Activated naive CD8-positive, alpha-beta T cell treated with anti-CD3 and anti-CD28 coated beads for 36 hours (primary cell): ENCODE results near the gene CCBE1. TPM values are rescaled to one million over a fixed set of nuclear protein-coding genes. Genes with fewer than 3 reads are reported as not detected.

Experiments used
- DNase-seq: peaks from one replicate; pipeline ENCODE4 v3.0.0; 2021
- H3K27ac Mint-ChIP-seq: one replicate; pipeline ENCODE4 v1.8.0; 2022; ENCODE audit warnings: mild to moderate bottlenecking, moderate library complexity, mixed read lengths
- H3K27me3 Mint-ChIP-seq: one replicate; pipeline ENCODE4 v1.8.0; 2022; ENCODE audit warnings: mild to moderate bottlenecking, mixed read lengths
- H3K36me3 Mint-ChIP-seq: one replicate; pipeline ENCODE4 v1.8.0; 2021; ENCODE audit warnings: mild to moderate bottlenecking, mixed read lengths
- H3K4me1 Mint-ChIP-seq: one replicate; pipeline ENCODE4 v1.8.0; 2021; ENCODE audit warnings: mixed read lengths
- H3K4me3 Mint-ChIP-seq: one replicate; pipeline ENCODE4 v1.8.0; 2022; ENCODE audit warnings: mild to moderate bottlenecking, moderate library complexity, mixed read lengths
- H3K9me3 Mint-ChIP-seq: one replicate; pipeline ENCODE4 v1.8.0; 2022; ENCODE audit warnings: mixed read lengths
- total RNA-seq, 2 experiments: library from RNA; stranded (reverse); gene quantifications; one replicate each; pipeline ENCODE4 v1.2.3, GENCODE V29; 2021

The CCBE1 gene
- total RNA-seq, 2 experiments from 2014 or later, result not detected

DNA sequence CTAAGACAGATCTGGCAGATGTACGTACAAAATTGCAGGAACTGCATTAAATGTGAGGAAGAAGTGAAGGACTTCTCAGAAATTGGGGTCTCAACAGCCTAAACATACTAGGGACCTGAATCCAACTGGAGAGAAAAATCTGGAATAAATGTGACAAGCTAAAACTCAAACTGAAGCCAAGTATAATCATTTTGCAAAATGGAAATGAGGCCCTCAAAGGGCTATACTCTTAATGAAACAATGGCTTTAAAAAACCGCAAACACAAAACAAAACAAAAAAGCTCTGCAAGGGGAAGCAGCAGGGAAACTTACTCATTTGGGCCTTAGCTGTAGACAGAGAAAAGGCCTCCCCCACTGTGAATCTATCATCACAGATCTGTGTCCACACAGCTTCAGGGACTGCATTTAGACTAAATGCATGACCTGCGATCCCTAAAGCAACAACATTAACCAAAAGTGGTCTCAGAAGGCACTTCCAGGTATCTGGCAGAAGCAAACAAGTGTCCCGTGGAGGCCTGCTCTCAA is 63.2 kb downstream of the CCBE1 start:
- peaks cover 9% of the 10 kb centered on the region for H3K27me3 Mint-ChIP-seq
- H3K36me3 Mint-ChIP-seq, result no peaks in the 10 kb centered on the region
- H3K27ac Mint-ChIP-seq, result no peak overlapping the region
- no peaks in the 10 kb centered on the region for H3K4me1 Mint-ChIP-seq
- no peak for DNase-seq
- no peaks in the 10 kb centered on the region for H3K9me3 Mint-ChIP-seq
- no peak overlapping the region for H3K4me3 Mint-ChIP-seq

GRCh38 chr18:59633317-59633716 is 63.9 kb downstream of the CCBE1 start:
- Mint-ChIP-seq H3K4me3 (no peak overlapping the region), H3K27me3 (peaks cover 5% of the 10 kb centered on the region), H3K4me1 (no peaks in the 10 kb centered on the region), H3K36me3 (no peaks in the 10 kb centered on the region), H3K27ac (no peak overlapping the region), H3K9me3 (no peaks in the 10 kb centered on the region)
- no peak for DNase-seq

- peaks cover 5% of the 10 kb centered on the region for H3K27me3 Mint-ChIP-seq
- no peaks in the 10 kb centered on the region for H3K36me3 Mint-ChIP-seq
- H3K4me3 Mint-ChIP-seq, result no peak overlapping the region
- no peak overlapping the region for H3K27ac Mint-ChIP-seq
- no peak for DNase-seq
- H3K4me1 Mint-ChIP-seq, result no peaks in the 10 kb centered on the region
- no peaks in the 10 kb centered on the region for H3K9me3 Mint-ChIP-seq
Observed at GRCh38 chr18:59631583-59632181, 65.5 kb downstream of the CCBE1 start.

DNA sequence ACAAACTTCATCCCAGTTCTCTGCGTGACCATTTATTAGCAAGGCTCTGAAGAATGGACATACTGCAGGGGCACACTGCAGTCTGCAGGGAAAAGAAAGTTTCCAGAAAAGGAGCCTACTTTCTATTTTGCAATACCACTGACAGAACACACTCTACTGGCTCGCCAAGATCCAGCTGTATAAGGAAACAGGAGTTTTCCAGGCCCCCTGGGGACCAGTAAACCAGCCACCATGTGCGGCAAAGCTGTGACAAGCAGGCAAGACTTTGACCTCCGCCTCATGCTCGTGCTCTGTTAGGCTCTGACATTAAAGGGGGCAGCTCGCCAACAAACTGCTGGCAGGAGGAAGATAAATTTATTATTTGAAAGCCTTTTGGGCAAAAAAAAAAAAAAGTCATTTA is 67.3 kb downstream of the CCBE1 start:
- Mint-ChIP-seq H3K27ac (no peak overlapping the region), H3K27me3 (peaks cover 5% of the 10 kb centered on the region), H3K9me3 (no peaks in the 10 kb centered on the region), H3K4me1 (no peaks in the 10 kb centered on the region), H3K36me3 (no peaks in the 10 kb centered on the region), H3K4me3 (no peak overlapping the region)
- no peak for DNase-seq

DNA sequence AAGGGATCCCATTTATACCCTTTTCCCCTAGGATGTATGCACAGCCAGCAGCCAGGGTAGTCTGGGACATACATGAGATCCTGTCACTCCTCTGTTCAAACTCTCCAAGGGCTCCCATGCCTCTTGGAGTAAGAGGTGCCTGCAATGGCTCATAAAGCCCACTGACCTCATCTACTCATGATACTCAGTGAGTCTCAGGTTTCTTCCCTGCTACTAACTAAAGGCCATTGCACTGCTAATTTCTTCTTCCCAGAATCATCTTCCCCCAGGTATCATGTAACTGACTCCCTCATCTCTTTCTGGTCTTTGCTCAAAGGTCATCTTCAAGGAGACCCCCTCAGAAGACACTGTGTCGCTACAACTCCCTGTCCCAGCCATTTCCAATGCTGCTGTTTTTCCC is 68.2 kb downstream of the CCBE1 start:
- H3K27ac Mint-ChIP-seq, result no peak overlapping the region
- DNase-seq, result no peak
- H3K4me3 Mint-ChIP-seq, result no peak overlapping the region
- no peaks in the 10 kb centered on the region for H3K4me1 Mint-ChIP-seq
- no peaks in the 10 kb centered on the region for H3K9me3 Mint-ChIP-seq
- no peaks in the 10 kb centered on the region for H3K36me3 Mint-ChIP-seq
- H3K27me3 Mint-ChIP-seq, result peaks cover 5% of the 10 kb centered on the region

GRCh38 chr18:59627414-59627813 is 69.8 kb downstream of the CCBE1 start:
- H3K27me3 Mint-ChIP-seq, result peaks cover 5% of the 10 kb centered on the region
- H3K27ac Mint-ChIP-seq, result no peak overlapping the region
- no peak for DNase-seq
- H3K4me3 Mint-ChIP-seq, result no peak overlapping the region
- no peaks in the 10 kb centered on the region for H3K9me3 Mint-ChIP-seq
- H3K4me1 Mint-ChIP-seq, result no peaks in the 10 kb centered on the region
- H3K36me3 Mint-ChIP-seq, result no peaks in the 10 kb centered on the region

DNA sequence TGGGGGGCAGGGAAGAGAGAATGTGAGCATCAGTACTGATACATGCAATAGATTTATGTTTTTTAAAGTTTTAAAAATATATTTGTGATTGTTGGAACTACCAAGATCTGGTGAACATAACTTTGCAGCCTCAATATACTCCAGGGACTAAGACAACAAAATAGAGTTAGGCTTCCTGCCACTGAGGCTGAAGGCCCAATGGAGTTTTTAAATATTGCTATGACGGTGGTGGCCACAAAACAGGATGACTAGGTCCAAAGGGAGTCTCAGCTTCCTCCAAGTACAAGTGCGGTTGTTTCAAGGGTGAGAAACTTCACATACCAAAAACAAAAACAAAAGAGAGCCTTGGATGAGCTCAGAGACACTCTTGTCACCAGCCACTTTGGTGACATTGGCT is 72.9 kb downstream of the CCBE1 start:
- no peaks in the 10 kb centered on the region for H3K4me1 Mint-ChIP-seq
- no peaks in the 10 kb centered on the region for H3K9me3 Mint-ChIP-seq
- H3K4me3 Mint-ChIP-seq, result no peak overlapping the region
- DNase-seq, result no peak
- H3K27ac Mint-ChIP-seq, result no peak overlapping the region
- peaks cover 4% of the 10 kb centered on the region for H3K27me3 Mint-ChIP-seq
- no peaks in the 10 kb centered on the region for H3K36me3 Mint-ChIP-seq

- DNase-seq, result no peak
- Mint-ChIP-seq H3K4me3 (no peak overlapping the region), H3K4me1 (no peaks in the 10 kb centered on the region), H3K27ac (no peak overlapping the region), H3K27me3 (peaks cover 4% of the 10 kb centered on the region), H3K9me3 (no peaks in the 10 kb centered on the region), H3K36me3 (no peaks in the 10 kb centered on the region)
Observed at GRCh38 chr18:59623456-59624368, 73.5 kb downstream of the CCBE1 start.

DNA sequence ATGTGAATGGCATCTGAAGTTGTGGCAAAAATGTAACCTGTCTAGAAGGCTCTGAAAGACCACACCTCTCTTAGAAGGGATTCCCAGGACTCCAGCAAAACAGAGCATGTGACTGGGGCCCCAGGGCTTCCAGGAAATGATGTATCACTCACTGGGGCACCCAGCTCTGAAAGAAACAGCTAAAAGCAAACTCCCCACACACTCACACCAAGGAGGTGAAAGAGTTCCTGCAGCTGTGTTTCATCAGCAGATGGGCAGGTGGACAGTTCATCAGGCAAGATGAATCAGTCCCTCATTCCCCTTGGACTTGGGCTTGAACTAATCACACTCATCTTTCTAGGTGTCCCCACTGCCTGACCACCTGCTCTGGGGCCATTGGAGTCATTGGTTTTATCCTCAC is 76.2 kb downstream of the CCBE1 start:
- H3K36me3 Mint-ChIP-seq, result no peaks in the 10 kb centered on the region
- H3K9me3 Mint-ChIP-seq, result no peaks in the 10 kb centered on the region
- DNase-seq, result no peak
- H3K4me3 Mint-ChIP-seq, result no peak overlapping the region
- no peak overlapping the region for H3K27ac Mint-ChIP-seq
- H3K4me1 Mint-ChIP-seq, result no peaks in the 10 kb centered on the region
- peaks cover 5% of the 10 kb centered on the region for H3K27me3 Mint-ChIP-seq

DNA sequence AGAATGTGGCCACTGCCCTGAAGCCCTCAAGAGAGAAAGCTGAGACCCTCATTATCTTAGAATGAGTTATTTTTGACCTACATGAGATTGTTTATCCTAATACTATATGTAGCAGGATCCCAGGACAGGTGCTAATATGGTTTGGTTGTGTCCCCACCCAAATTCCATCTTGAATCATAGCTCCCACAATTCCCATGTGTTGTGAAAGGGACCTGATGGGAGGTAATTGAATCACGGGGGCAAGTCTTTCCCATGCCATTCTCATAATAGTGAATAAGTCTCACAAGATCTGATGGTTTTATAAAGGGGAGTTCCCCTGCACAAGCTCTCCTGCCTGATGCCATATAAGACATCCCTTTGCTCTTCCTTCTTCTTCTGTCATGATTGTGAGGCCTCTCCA is 76.8 kb downstream of the CCBE1 start:
- Mint-ChIP-seq H3K4me1 (no peaks in the 10 kb centered on the region), H3K27ac (no peak overlapping the region), H3K9me3 (no peaks in the 10 kb centered on the region), H3K27me3 (peaks cover 11% of the 10 kb centered on the region), H3K4me3 (no peak overlapping the region), H3K36me3 (no peaks in the 10 kb centered on the region)
- no peak for DNase-seq

- H3K4me1 Mint-ChIP-seq, result no peaks in the 10 kb centered on the region
- peaks cover 11% of the 10 kb centered on the region for H3K27me3 Mint-ChIP-seq
Observed at GRCh38 chr18:59619816-59620215, 77.4 kb downstream of the CCBE1 start.

DNA sequence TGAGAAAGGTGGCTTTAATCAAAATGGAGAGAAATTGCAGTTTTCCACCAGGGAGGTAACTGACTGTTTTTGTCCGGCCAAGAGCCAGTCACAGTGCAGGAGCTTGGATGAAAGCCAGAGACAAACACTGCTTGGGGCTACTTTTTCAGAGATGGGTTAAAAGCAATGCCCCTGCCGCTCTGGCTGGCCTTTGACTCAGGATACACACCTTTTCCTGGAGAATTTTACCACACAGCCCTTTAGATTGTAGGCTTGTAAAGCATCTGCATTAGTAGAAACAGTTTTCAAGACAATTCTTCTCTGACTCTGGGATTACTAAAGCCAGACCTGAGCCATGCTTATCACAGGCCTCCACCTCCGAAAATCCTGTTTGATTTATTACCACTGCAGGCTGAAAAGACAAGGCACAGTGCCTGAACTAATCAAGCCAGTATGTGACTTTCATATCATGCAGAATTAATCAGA is 79.7 kb downstream of the CCBE1 start:
- Mint-ChIP-seq H3K4me3 (no peak overlapping the region), H3K27ac (no peak overlapping the region), H3K27me3 (peaks cover 11% of the 10 kb centered on the region), H3K36me3 (no peaks in the 10 kb centered on the region), H3K4me1 (no peaks in the 10 kb centered on the region), H3K9me3 (no peaks in the 10 kb centered on the region)
- no peak for DNase-seq

More at GRCh38 chr18:59619816-59620215, 77.4 kb downstream of the CCBE1 start:
- Mint-ChIP-seq H3K36me3 (no peaks in the 10 kb centered on the region), H3K4me3 (no peak overlapping the region), H3K27ac (no peak overlapping the region), H3K9me3 (no peaks in the 10 kb centered on the region)
- no peak for DNase-seq

GRCh38 chr18:59616501-59616900 is 80.7 kb downstream of the CCBE1 start:
- Mint-ChIP-seq H3K9me3 (no peaks in the 10 kb centered on the region), H3K27ac (no peak overlapping the region), H3K27me3 (peaks cover 11% of the 10 kb centered on the region), H3K4me1 (no peaks in the 10 kb centered on the region), H3K36me3 (no peaks in the 10 kb centered on the region), H3K4me3 (no peak overlapping the region)
- no peak for DNase-seq

- no peak for DNase-seq
- no peak overlapping the region for H3K4me3 Mint-ChIP-seq
- no peak overlapping the region for H3K27ac Mint-ChIP-seq
- H3K4me1 Mint-ChIP-seq, result no peaks in the 10 kb centered on the region
- H3K9me3 Mint-ChIP-seq, result no peaks in the 10 kb centered on the region
- no peaks in the 10 kb centered on the region for H3K36me3 Mint-ChIP-seq
- H3K27me3 Mint-ChIP-seq, result peaks cover 6% of the 10 kb centered on the region
Observed at GRCh38 chr18:59613903-59614302, 83.3 kb downstream of the CCBE1 start.

GRCh38 chr18:59612381-59612780 is 84.8 kb downstream of the CCBE1 start:
- Mint-ChIP-seq H3K27ac (no peak overlapping the region), H3K36me3 (no peaks in the 10 kb centered on the region), H3K4me1 (no peaks in the 10 kb centered on the region), H3K27me3 (peaks cover 6% of the 10 kb centered on the region), H3K9me3 (no peaks in the 10 kb centered on the region), H3K4me3 (no peak overlapping the region)
- DNase-seq, result no peak
